Neural crest cell (in vitro differentiated cells): Measurements from ENCODE around the gene ZC2HC1B. TPM values are rescaled to one million over a fixed set of nuclear protein-coding genes. Genes with fewer than 3 reads are reported as not detected.

ENCODE experiments used
- DNase-seq: peaks from one replicate; pipeline ENCODE4 v3.0.0; 2021; ENCODE audit warnings: low read depth, mixed read lengths, low spot score
- H3K27ac Mint-ChIP-seq: one replicate; pipeline ENCODE4 v1.8.0; 2021; ENCODE audit warnings: mild to moderate bottlenecking, mixed read lengths; ENCODE audit not compliant: unreplicated experiment
- H3K27me3 Mint-ChIP-seq: 2 replicates; pipeline ENCODE4 v1.8.0; 2021; ENCODE audit warnings: low read depth, mild to moderate bottlenecking, mixed read lengths
- H3K36me3 Mint-ChIP-seq: 2 replicates; pipeline ENCODE4 v1.8.0; 2021; ENCODE audit warnings: low read depth, mild to moderate bottlenecking, mixed read lengths
- H3K4me1 Mint-ChIP-seq: 2 replicates; pipeline ENCODE4 v1.8.0; 2021; ENCODE audit warnings: mixed read lengths
- H3K4me3 Mint-ChIP-seq: one replicate; pipeline ENCODE4 v1.8.0; 2021; ENCODE audit warnings: mild to moderate bottlenecking, mixed read lengths
- H3K9me3 Mint-ChIP-seq: 2 replicates; pipeline ENCODE4 v1.8.0; 2021; ENCODE audit warnings: mixed read lengths
- total RNA-seq: library from RNA; stranded (reverse); gene quantifications from 2 replicates; pipeline ENCODE4 v1.2.1, GENCODE V29; 2021
- TF ChIP-seq, protein P1 (sequence below): fragments of 200-600 bp; sonication (generic); conservative IDR thresholded peaks from 2 replicates; pipeline ENCODE4 v1.5.0; 2021; ENCODE audit warnings: antibody characterized with exemption, mild to moderate bottlenecking

Gene ZC2HC1B
- total RNA-seq, 1 donor from 2014 or later = not detected

DNA sequence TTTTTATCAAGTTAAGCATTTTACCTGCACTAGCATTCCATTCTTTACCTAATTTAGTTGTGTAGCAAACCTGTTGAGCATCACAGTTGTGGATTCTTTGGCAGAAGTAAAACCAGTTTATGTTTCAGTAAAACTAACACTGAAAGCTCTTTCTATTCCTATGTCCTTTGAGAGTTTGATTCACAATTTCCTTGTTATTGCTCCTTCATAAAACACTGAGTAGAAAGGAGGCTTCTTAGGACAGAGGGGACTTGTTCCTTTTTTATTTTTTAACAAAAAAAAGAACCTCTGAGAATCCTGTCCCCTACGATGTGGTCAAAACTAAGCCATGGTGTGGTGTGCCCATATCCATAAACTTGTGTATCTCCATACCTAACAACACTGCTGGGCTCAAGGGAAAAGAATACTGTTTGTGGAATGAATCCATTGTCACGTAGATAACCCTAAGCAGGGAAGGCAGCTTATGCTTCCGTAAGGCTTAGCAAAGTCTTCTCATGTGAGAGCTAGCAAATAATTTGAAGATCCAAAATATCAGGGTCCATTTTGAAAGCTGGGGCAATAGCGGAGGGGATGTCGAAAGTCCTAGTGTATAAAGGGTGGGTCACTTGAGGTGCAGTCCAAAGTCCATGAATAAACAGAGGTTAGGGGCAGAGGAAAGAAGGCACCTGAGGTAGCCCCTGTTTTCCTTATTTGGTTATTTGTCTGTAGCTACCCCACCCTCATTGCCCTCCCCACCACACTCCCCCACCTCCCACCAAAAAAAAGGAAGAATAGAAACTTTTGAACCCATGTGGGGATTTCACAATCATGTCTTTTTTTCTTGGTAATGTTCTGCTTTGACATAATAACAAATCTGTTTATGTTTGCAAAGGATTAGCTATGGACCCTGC, 72.7 kb downstream of the ZC2HC1B start:
- H3K4me1 Mint-ChIP-seq = peaks cover 11% of the 10 kb centered on the region
- H3K9me3 Mint-ChIP-seq = peaks cover 3% of the 10 kb centered on the region
- TF ChIP-seq, protein P1, sequence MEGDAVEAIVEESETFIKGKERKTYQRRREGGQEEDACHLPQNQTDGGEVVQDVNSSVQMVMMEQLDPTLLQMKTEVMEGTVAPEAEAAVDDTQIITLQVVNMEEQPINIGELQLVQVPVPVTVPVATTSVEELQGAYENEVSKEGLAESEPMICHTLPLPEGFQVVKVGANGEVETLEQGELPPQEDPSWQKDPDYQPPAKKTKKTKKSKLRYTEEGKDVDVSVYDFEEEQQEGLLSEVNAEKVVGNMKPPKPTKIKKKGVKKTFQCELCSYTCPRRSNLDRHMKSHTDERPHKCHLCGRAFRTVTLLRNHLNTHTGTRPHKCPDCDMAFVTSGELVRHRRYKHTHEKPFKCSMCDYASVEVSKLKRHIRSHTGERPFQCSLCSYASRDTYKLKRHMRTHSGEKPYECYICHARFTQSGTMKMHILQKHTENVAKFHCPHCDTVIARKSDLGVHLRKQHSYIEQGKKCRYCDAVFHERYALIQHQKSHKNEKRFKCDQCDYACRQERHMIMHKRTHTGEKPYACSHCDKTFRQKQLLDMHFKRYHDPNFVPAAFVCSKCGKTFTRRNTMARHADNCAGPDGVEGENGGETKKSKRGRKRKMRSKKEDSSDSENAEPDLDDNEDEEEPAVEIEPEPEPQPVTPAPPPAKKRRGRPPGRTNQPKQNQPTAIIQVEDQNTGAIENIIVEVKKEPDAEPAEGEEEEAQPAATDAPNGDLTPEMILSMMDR = no peak
- H3K27ac Mint-ChIP-seq = no peak overlapping the region
- peaks cover 5% of the 10 kb centered on the region for H3K27me3 Mint-ChIP-seq
- DNase-seq = no peak
- peaks cover 3% of the 10 kb centered on the region for H3K36me3 Mint-ChIP-seq
- H3K4me3 Mint-ChIP-seq = no peak overlapping the region

DNA sequence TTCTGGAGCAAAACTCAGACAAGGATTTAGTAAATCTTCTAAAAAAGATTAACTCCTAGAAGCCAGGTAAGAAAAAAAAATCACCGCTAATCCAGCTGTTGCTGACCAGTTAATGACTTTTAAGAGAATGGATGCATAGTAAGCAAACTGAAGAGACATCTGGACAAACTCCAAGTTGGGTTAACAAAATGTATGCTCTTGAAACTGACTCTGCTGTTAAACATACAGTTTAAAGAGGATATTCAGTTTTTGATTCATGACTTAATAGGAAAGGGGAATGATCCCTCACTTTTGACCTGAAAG, 73.3 kb downstream of the ZC2HC1B start:
- H3K27me3 Mint-ChIP-seq = peaks cover 6% of the 10 kb centered on the region
- peaks cover 3% of the 10 kb centered on the region for H3K36me3 Mint-ChIP-seq
- TF ChIP-seq, protein P1 = no peak
- H3K4me1 Mint-ChIP-seq = peaks cover 11% of the 10 kb centered on the region
- no peak overlapping the region for H3K27ac Mint-ChIP-seq
- peaks cover 3% of the 10 kb centered on the region for H3K9me3 Mint-ChIP-seq
- H3K4me3 Mint-ChIP-seq = no peak overlapping the region
- no peak for DNase-seq

DNA sequence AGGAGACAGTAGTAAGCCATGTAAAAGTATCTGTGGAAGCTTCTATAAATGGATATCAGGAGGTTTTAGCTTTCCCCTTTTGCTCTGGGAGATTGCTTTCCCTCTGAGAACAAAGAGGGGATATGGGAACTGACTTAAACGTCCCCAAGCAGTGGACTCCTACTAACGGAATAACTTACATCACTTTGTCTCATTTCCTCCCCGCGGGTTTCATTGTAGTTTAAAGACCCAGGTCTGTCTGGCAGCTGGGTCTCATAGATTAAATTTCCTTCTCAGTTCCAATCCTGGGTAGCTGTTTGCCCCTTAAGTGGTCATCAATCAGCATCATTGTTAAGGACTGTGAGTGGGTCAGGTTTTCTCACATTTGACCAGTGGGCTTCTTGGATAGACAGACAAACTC, 75.1 kb downstream of the ZC2HC1B start:
- H3K9me3 Mint-ChIP-seq = peaks cover 3% of the 10 kb centered on the region
- H3K27me3 Mint-ChIP-seq = peaks cover 6% of the 10 kb centered on the region
- DNase-seq = no peak
- no peak overlapping the region for H3K27ac Mint-ChIP-seq
- H3K4me1 Mint-ChIP-seq = peaks cover 16% of the 10 kb centered on the region
- no peak overlapping the region for H3K4me3 Mint-ChIP-seq
- TF ChIP-seq, protein P1 = no peak
- peaks cover 3% of the 10 kb centered on the region for H3K36me3 Mint-ChIP-seq

DNA sequence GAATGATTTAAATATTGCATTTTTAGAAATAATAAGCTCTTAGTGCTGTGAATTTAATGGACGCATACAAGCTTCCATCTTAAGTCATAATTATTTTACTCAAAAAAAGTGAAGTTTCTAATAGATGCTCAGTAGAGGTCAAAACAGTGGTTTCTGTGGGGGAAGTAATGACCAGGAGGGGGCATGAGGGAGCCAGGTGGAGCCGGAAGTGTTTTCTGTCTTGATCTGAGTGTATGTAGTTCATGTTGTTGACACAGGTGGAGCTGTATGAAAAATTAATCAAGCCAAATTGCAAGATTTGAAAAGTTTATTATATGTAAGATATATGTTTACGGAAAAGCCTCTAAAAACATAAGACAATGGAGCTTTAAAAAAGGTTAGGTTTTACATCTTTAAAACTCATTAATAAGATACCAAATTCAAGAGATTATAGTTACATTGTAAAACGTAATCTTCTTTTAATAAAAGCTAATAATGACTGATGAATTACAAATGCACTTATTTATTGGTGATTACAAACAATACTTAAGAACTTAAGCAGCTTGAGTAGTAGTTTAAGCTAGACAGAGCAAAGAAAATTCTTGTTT, 75.8 kb downstream of the ZC2HC1B start:
- Mint-ChIP-seq H3K9me3 (peaks cover 3% of the 10 kb centered on the region), H3K4me3 (no peak overlapping the region), H3K27me3 (peaks cover 6% of the 10 kb centered on the region), H3K4me1 (peaks cover 16% of the 10 kb centered on the region), H3K36me3 (peaks cover 3% of the 10 kb centered on the region), H3K27ac (no peak overlapping the region)
- peak; percentile 25 for DNase-seq
- TF ChIP-seq, protein P1 = peak; percentile 85

DNA sequence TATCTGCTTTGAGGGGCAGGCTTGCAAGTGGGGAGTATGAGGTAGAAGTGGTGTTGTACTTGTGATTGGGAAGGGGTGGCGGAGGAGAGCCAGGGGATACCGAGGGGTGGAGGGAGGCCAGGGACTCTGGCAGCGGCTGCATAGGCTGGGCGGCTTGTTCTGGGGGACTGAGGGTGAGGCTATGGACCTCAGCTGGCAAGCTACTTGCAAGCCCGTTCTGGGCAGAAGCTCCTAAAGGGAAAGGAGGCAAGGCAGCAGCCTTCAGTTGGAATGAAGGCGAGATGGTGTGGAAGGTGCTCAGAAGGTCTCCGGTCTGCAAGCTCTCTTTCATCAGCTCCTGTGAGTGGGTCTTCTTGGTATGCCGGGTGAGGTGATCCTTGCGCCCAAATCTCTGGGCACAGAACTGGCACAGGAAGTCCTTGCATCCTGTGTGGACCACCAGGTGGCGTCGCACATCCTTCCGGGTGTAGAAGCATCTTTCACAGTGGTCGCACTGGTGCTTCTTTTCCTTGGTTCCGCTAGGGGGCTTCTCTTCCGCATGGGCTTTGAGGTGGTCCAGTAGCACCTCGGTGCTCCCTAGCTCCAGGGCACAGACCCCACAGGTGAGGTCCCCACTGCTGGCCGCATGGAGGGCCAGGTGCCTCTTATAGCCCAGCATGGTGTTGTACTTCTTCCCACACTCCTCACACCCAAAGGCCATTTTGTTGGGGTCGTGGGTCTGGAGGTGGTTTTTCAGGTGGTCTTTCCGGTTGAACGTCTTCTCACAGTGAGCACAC, 77.8 kb downstream of the ZC2HC1B start:
- peak; percentile 60 for DNase-seq
- Mint-ChIP-seq H3K27ac (no peak overlapping the region), H3K4me3 (no peak overlapping the region), H3K27me3 (peaks cover 6% of the 10 kb centered on the region), H3K4me1 (peaks cover 16% of the 10 kb centered on the region), H3K36me3 (peaks cover 3% of the 10 kb centered on the region), H3K9me3 (peaks cover 3% of the 10 kb centered on the region)
- TF ChIP-seq, protein P1 = peak; percentile 69
